PC-3 (cell line): ENCODE data around the gene DISC1. TPM values are rescaled to one million over a fixed set of nuclear protein-coding genes. Genes with fewer than 3 reads are reported as not detected.

ENCODE experiments used
- ATAC-seq: fragments of 200-7000 bp; cut with Tn5 transposase; 2 replicates; pipeline ENCODE4 v1.9.1; 2020; ENCODE audit warnings: mild to moderate bottlenecking, moderate library complexity
- BruUV-seq: library from RNA; stranded (reverse); fragments of 400-500 nt; replicated peaks from 2 replicates; lab custom pipeline; 2021; lab: Mats Ljungman, UMichigan
- CTCF ChIA-PET: fragments of 300-600 bp; sonication (Branson Sonifier 250); formaldehyde crosslinking; loops from one replicate; lab custom pipeline; 2022; ENCODE audit warnings: antibody characterized with exemption; lab: Charles Lee
- POLR2A ChIA-PET: fragments of 300-600 bp; sonication (Branson Sonifier 250); formaldehyde crosslinking; loops from one replicate; lab custom pipeline; 2022; ENCODE audit warnings: antibody characterized with exemption; ENCODE audit not compliant: unreplicated experiment; lab: Charles Lee
- DNase-seq: peaks from one replicate; pipeline ENCODE4 v3.0.0-alpha.2; 2015
- H2AFZ ChIP-seq: fragments of 300-600 bp; sonication (generic); 2 replicates; pipeline ENCODE4 v1.6.0; 2016; ENCODE audit warnings: antibody characterized with exemption, low read length
- H3F3A ChIP-seq: fragments of 300-600 bp; sonication (generic); one replicate; pipeline ENCODE4 v1.6.0; 2017; ENCODE audit warnings: antibody characterized with exemption, low read length, control low read depth, mild to moderate bottlenecking; ENCODE audit not compliant: unreplicated experiment
- H3K27ac ChIP-seq: fragments of 300-600 bp; sonication (generic); 2 replicates; pipeline ENCODE4 v1.5.1; 2016; ENCODE audit warnings: mild to moderate bottlenecking, low read length
- H3K27me3 ChIP-seq: fragments of 300-600 bp; sonication (generic); 2 replicates; pipeline ENCODE4 v1.6.1; 2016; ENCODE audit warnings: low read length, mixed read lengths
- H3K36me3 ChIP-seq: fragments of 300-600 bp; sonication (generic); 2 replicates; pipeline ENCODE4 v1.6.1; 2016; ENCODE audit warnings: low read depth, mixed run types, low read length, mixed read lengths
- H3K4me1 ChIP-seq: fragments of 300-600 bp; sonication (generic); 2 replicates; pipeline ENCODE4 v1.5.1; 2016; ENCODE audit warnings: low read length; ENCODE audit not compliant: insufficient read depth
- H3K4me2 ChIP-seq: fragments of 300-600 bp; sonication (generic); 2 replicates; pipeline ENCODE4 v1.6.0; 2016; ENCODE audit warnings: low read length
- H3K4me3 ChIP-seq: fragments of 300-600 bp; sonication (generic); 2 replicates; pipeline ENCODE4 v1.5.1; 2016; ENCODE audit warnings: mild to moderate bottlenecking, low read length, mixed read lengths
- H3K79me2 ChIP-seq: fragments of 300-600 bp; sonication (generic); 2 replicates; pipeline ENCODE4 v1.6.1; 2017; ENCODE audit warnings: low read length, mixed read lengths
- H3K9ac ChIP-seq: fragments of 300-600 bp; sonication (generic); 2 replicates; pipeline ENCODE4 v1.6.0; 2016; ENCODE audit warnings: mild to moderate bottlenecking, low read length
- H3K9me2 ChIP-seq: fragments of 300-600 bp; sonication (generic); replicated peaks from 2 replicates; pipeline ENCODE4 v1.6.1; 2016; ENCODE audit warnings: mixed run types, low read length, mixed read lengths
- H3K9me3 ChIP-seq: fragments of 300-600 bp; sonication (generic); 2 replicates; pipeline ENCODE4 v1.6.1; 2016; ENCODE audit warnings: low read length, mixed read lengths
- H4K20me1 ChIP-seq: fragments of 300-600 bp; sonication (generic); 2 replicates; pipeline ENCODE4 v1.6.1; 2016; ENCODE audit warnings: low read length, mixed read lengths
- EZH2 ChIP-seq: fragments of 300-600 bp; sonication (generic); IDR thresholded peaks from one replicate; pipeline ENCODE4 v1.6.1; 2017; ENCODE audit warnings: antibody characterized with exemption, mild to moderate bottlenecking, low read length; ENCODE audit not compliant: unreplicated experiment
- EZH2phosphoT487 ChIP-seq: fragments of 300-600 bp; sonication (generic); IDR thresholded peaks from 2 replicates; pipeline ENCODE4 v1.6.1; 2018; ENCODE audit warnings: mild to moderate bottlenecking, antibody characterized with exemption, low read length, borderline replicate concordance
- intact Hi-C: fragments of 100-400 bp; cut with micrococcal nuclease; formaldehyde crosslinking; loops from 2 replicates; pipeline ENCODE4 v1.9.0; 2023
- total RNA-seq: library from RNA; depleted of rRNA; stranded (reverse); fragments of >200 nt; gene quantifications from 2 replicates; pipeline ENCODE4 v1.2.3, GENCODE V29; 2014
- TF ChIP-seq, protein P1 (sequence below): fragments of 300-600 bp; sonication (generic); conservative IDR thresholded peaks from 2 replicates; pipeline ENCODE4 v1.5.1; 2017; ENCODE audit warnings: antibody characterized with exemption, low read depth, mild to moderate bottlenecking, low read length

The DISC1 gene
- total RNA-seq, 1 experiment from 2014 or later, result 3.4 TPM

GRCh38 chr1:231695439-231696255, 69.1 kb downstream of the DISC1 start:
- DNase-seq, result no peak
- Histone ChIP-seq H3K9me2 (no peaks in the 10 kb centered on the region), H3K9me3 (no peaks in the 10 kb centered on the region), H3K9ac (no peak overlapping the region), H2AFZ (no peak overlapping the region), H3K27me3 (no peaks in the 10 kb centered on the region), H3K27ac (no peak overlapping the region), H3F3A (no peaks in the 10 kb centered on the region), H3K4me3 (no peak overlapping the region), H3K36me3 (no peaks in the 10 kb centered on the region), H4K20me1 (no peaks in the 10 kb centered on the region), H3K4me1 (no peaks in the 10 kb centered on the region), H3K4me2 (no peak overlapping the region), H3K79me2 (no peaks in the 10 kb centered on the region)
- CTCF ChIA-PET, result no interaction called here
- TF ChIP-seq EZH2phosphoT487 (no peak), EZH2 (no peak)
- TF ChIP-seq, protein P1, sequence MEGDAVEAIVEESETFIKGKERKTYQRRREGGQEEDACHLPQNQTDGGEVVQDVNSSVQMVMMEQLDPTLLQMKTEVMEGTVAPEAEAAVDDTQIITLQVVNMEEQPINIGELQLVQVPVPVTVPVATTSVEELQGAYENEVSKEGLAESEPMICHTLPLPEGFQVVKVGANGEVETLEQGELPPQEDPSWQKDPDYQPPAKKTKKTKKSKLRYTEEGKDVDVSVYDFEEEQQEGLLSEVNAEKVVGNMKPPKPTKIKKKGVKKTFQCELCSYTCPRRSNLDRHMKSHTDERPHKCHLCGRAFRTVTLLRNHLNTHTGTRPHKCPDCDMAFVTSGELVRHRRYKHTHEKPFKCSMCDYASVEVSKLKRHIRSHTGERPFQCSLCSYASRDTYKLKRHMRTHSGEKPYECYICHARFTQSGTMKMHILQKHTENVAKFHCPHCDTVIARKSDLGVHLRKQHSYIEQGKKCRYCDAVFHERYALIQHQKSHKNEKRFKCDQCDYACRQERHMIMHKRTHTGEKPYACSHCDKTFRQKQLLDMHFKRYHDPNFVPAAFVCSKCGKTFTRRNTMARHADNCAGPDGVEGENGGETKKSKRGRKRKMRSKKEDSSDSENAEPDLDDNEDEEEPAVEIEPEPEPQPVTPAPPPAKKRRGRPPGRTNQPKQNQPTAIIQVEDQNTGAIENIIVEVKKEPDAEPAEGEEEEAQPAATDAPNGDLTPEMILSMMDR, result no peak
- intact Hi-C loops, result no loop called here
- POLR2A ChIA-PET, result no interaction called here
- BruUV-seq, result no TSS peak
- no peak for ATAC-seq

- H3K9me2 ChIP-seq, result no peaks in the 10 kb centered on the region
- BruUV-seq, result no TSS peak
- ChIA-PET CTCF (no interaction called here), POLR2A (no interaction called here)
- DNase-seq (no peak), ATAC-seq (no peak)
- H2AFZ ChIP-seq, result no peak overlapping the region
- H3K9ac ChIP-seq, result no peak overlapping the region
- no peaks in the 10 kb centered on the region for H3K36me3 ChIP-seq
- no peak for TF ChIP-seq EZH2phosphoT487
- no peaks in the 10 kb centered on the region for H3K27me3 ChIP-seq
- intact Hi-C loops, result no loop called here
- H3F3A ChIP-seq, result no peaks in the 10 kb centered on the region
- no peak overlapping the region for H3K27ac ChIP-seq
- no peaks in the 10 kb centered on the region for H4K20me1 ChIP-seq
- no peaks in the 10 kb centered on the region for H3K79me2 ChIP-seq
- no peak overlapping the region for H3K4me3 ChIP-seq
- H3K9me3 ChIP-seq, result no peaks in the 10 kb centered on the region
- no peaks in the 10 kb centered on the region for H3K4me1 ChIP-seq
- H3K4me2 ChIP-seq, result no peak overlapping the region
Observed at GRCh38 chr1:231699784-231700183, 73.2 kb downstream of the DISC1 start.

DNA sequence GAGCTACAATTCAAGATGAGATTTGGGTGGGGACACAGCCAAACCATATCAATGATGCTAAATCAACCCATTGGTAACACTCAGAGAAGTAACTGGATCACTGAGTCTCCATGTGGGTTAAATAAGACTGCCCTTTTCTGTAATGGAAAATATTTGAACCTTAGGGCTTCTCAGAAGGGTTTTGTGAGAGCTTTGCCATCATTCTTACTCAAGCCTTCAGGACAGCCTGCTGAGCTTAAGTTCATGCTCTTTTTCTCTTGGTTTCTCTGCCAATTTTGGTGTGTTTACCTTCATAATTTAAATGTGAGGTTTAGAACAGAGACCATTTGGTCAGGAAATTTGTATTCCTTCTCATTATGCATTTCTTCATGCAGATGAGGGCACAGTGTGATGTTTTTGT, 74.7 kb downstream of the DISC1 start:
- Histone ChIP-seq H3K27ac (no peak overlapping the region), H3K9me2 (no peaks in the 10 kb centered on the region), H3K9me3 (no peaks in the 10 kb centered on the region), H3K4me3 (no peak overlapping the region), H3K36me3 (no peaks in the 10 kb centered on the region), H3K9ac (no peak overlapping the region), H2AFZ (no peak overlapping the region), H3K4me2 (no peak overlapping the region), H3F3A (no peaks in the 10 kb centered on the region), H4K20me1 (no peaks in the 10 kb centered on the region), H3K79me2 (no peaks in the 10 kb centered on the region), H3K27me3 (no peaks in the 10 kb centered on the region), H3K4me1 (no peaks in the 10 kb centered on the region)
- no peak for DNase-seq
- TF ChIP-seq EZH2phosphoT487, result no peak
- TF ChIP-seq EZH2, result no peak
- TF ChIP-seq, protein P1, result no peak
- intact Hi-C loops, result no loop called here
- no TSS peak for BruUV-seq
- POLR2A ChIA-PET, result no interaction called here
- CTCF ChIA-PET, result no interaction called here
- ATAC-seq, result no peak
